Naive thymus-derived CD8-positive, alpha-beta T cell (primary cell): ENCODE data around the gene TSPO2. TPM values are rescaled to one million over a fixed set of nuclear protein-coding genes. Genes with fewer than 3 reads are reported as not detected.

Experiments used
- ATAC-seq, 2 donors: fragments of 150-1000 bp; cut with Tn5 transposase in 1 of 2; sonication (Bioruptor Pico), chemical (Tn5 transposase) in 1 of 2; 1 replicate in 1 of 2; 2 replicates in 1 of 2; pipeline ENCODE4 v1.10.0; 2021; ENCODE audit warnings: mild to moderate bottlenecking in 2 of 2, moderate library complexity in 2 of 2
- POLR2A ChIA-PET: fragments of 350-600 bp; sonication (Branson Sonifier 250); formaldehyde crosslinking; loops from one replicate; lab custom pipeline; 2021; ENCODE audit warnings: antibody characterized with exemption; lab: Charles Lee
- DNase-seq, 10 donors: peaks; one replicate each; pipeline versions ENCODE4 v3.0.0 to v3.0.0-alpha.2; 2020 to 2022
- H3K27ac Mint-ChIP-seq, 10 donors: one replicate each; pipeline ENCODE4 v1.8.0; 2020 to 2022; ENCODE audit warnings: mild to moderate bottlenecking in 10 of 10, mixed read lengths in 10 of 10, moderate library complexity in 4 of 10, inconsistent platforms in 1 of 10
- H3K27me3 Mint-ChIP-seq, 5 donors: one replicate each; pipeline ENCODE4 v1.8.0; 2021 to 2022; ENCODE audit warnings: mixed read lengths in 5 of 5
- H3K36me3 Mint-ChIP-seq, 3 donors: one replicate each; pipeline ENCODE4 v1.8.0; 2020 to 2022; ENCODE audit warnings: mixed read lengths in 3 of 3, mild to moderate bottlenecking in 2 of 3, inconsistent platforms in 1 of 3
- H3K4me1 Mint-ChIP-seq, 4 donors: one replicate each; pipeline ENCODE4 v1.8.0; 2021 to 2022; ENCODE audit warnings: mixed read lengths in 4 of 4
- H3K4me3 Mint-ChIP-seq, 10 donors: one replicate each; pipeline ENCODE4 v1.8.0; 2020 to 2022; ENCODE audit warnings: mild to moderate bottlenecking in 10 of 10, mixed read lengths in 10 of 10, moderate library complexity in 6 of 10, inconsistent platforms in 1 of 10
- H3K9me3 Mint-ChIP-seq, 9 donors: one replicate each; pipeline ENCODE4 v1.8.0; 2020 to 2022; ENCODE audit warnings: mixed read lengths in 9 of 9, mild to moderate bottlenecking in 3 of 9, inconsistent platforms in 1 of 9, moderate library complexity in 1 of 9
- polyA plus RNA-seq, 3 donors: library from polyadenylated mRNA; unstranded; fragments of 300-500 nt; fragmentation: Illumina TruSeq; gene quantifications; one replicate each; pipeline ENCODE4 v1.2.3, GENCODE V29; 2021
- total RNA-seq, 8 experiments: library from RNA in 2 of 8; stranded (reverse) in 2 of 8; gene quantifications; one replicate each; pipeline ENCODE4 v1.2.3 and lab custom pipeline; 2021 to 2026

The TSPO2 gene
- total and polyA plus RNA-seq, 5 experiments from 2014 or later, result not detected

- Mint-ChIP-seq H3K9me3 (no peaks in the 10 kb centered on the region), H3K27me3 (no peaks in the 10 kb centered on the region), H3K4me1 (peaks cover 0 to 3% (median under 1%) of the 10 kb centered on the region in 4 donors), H3K4me3 (no peak overlapping the region), H3K27ac (no peak overlapping the region), H3K36me3 (peaks cover 0 to 11% (median 10%) of the 10 kb centered on the region in 3 donors)
- POLR2A ChIA-PET, result no interaction called here
- DNase-seq, result no peak
- ATAC-seq, result no peak
Measured at GRCh38 chr6:41043151-41043550, 884 bp downstream of the TSPO2 start.

GRCh38 chr6:41045664-41046063 is 3.4 kb downstream of the TSPO2 start:
- DNase-seq, result no peak
- no peak for ATAC-seq
- Mint-ChIP-seq H3K36me3 (peaks cover 0 to 21% (median 11%) of the 10 kb centered on the region in 3 donors), H3K27ac (no peak overlapping the region), H3K27me3 (no peaks in the 10 kb centered on the region), H3K4me1 (no peaks in the 10 kb centered on the region), H3K9me3 (no peaks in the 10 kb centered on the region), H3K4me3 (no peak overlapping the region)
- POLR2A ChIA-PET, result interaction anchor here (1.5 kb wide), 1 partner anchor 24 kb away, joined by 3 read pairs; no protein-coding TSS in a partner anchor

GRCh38 chr6:41046084-41046483 is 3.8 kb downstream of the TSPO2 start:
- no peak overlapping the region for H3K27ac Mint-ChIP-seq
- POLR2A ChIA-PET, result interaction anchor here (1.5 kb wide), 1 partner anchor 23 kb away, joined by 3 read pairs; no protein-coding TSS in a partner anchor

GRCh38 chr6:41047306-41047705 is 5.0 kb downstream of the TSPO2 start:
- H3K9me3 Mint-ChIP-seq, result no peaks in the 10 kb centered on the region
- DNase-seq, result no peak
- H3K27ac Mint-ChIP-seq, result no peak overlapping the region
- H3K4me3 Mint-ChIP-seq, result no peak overlapping the region
- ATAC-seq, result no peak
- H3K27me3 Mint-ChIP-seq, result no peaks in the 10 kb centered on the region
- POLR2A ChIA-PET, result no interaction called here
- H3K36me3 Mint-ChIP-seq, result peaks cover 0 to 19% (median 8%) of the 10 kb centered on the region in 3 donors
- peaks cover 6 to 12% (median 12%) of the 10 kb centered on the region in 4 donors for H3K4me1 Mint-ChIP-seq

More at GRCh38 chr6:41046084-41046483, 3.8 kb downstream of the TSPO2 start:
- H3K4me3 Mint-ChIP-seq, result no peak overlapping the region
- no peaks in the 10 kb centered on the region for H3K9me3 Mint-ChIP-seq
- no peak for DNase-seq
- no peaks in the 10 kb centered on the region for H3K27me3 Mint-ChIP-seq
- no peaks in the 10 kb centered on the region for H3K4me1 Mint-ChIP-seq
- H3K36me3 Mint-ChIP-seq, result peaks cover 0 to 21% (median 13%) of the 10 kb centered on the region in 3 donors
- ATAC-seq, result no peak

- DNase-seq (no peak), ATAC-seq (no peak)
- Mint-ChIP-seq H3K27ac (no peak overlapping the region), H3K4me3 (no peak overlapping the region), H3K36me3 (peaks cover 0 to 19% (median 8%) of the 10 kb centered on the region in 3 donors), H3K27me3 (no peaks in the 10 kb centered on the region), H3K4me1 (peaks cover 9 to 19% (median 18%) of the 10 kb centered on the region in 4 donors), H3K9me3 (no peaks in the 10 kb centered on the region)
- POLR2A ChIA-PET, result no interaction called here
Measured at GRCh38 chr6:41047745-41048732, 5.8 kb downstream of the TSPO2 start.

- Mint-ChIP-seq H3K27me3 (no peaks in the 10 kb centered on the region), H3K27ac (peak overlapping the region in 1 of 10 donors; percentile 25), H3K36me3 (peaks cover 0 to 16% (median 8%) of the 10 kb centered on the region in 3 donors), H3K4me3 (no peak overlapping the region), H3K9me3 (no peaks in the 10 kb centered on the region), H3K4me1 (peaks cover 12 to 22% (median 18%) of the 10 kb centered on the region in 4 donors)
- POLR2A ChIA-PET, result no interaction called here
- DNase-seq, result no peak
- ATAC-seq, result no peak
Measured at GRCh38 chr6:41049521-41049920, 7.3 kb downstream of the TSPO2 start.

- Mint-ChIP-seq H3K36me3 (peaks cover 0 to 16% (median 8%) of the 10 kb centered on the region in 3 donors), H3K27me3 (no peaks in the 10 kb centered on the region), H3K9me3 (no peaks in the 10 kb centered on the region), H3K27ac (peak overlapping the region in 3 of 10 donors; percentile 25 to 56 (median 34)), H3K4me1 (peaks cover 12 to 26% (median 18%) of the 10 kb centered on the region in 4 donors), H3K4me3 (no peak overlapping the region)
- ATAC-seq (no peak), DNase-seq (no peak)
- POLR2A ChIA-PET, result no interaction called here
Measured at GRCh38 chr6:41049955-41050354, 7.7 kb downstream of the TSPO2 start.

GRCh38 chr6:41050536-41050935 is 8.3 kb downstream of the TSPO2 start:
- Mint-ChIP-seq H3K4me3 (no peak overlapping the region), H3K27me3 (no peaks in the 10 kb centered on the region), H3K9me3 (no peaks in the 10 kb centered on the region), H3K27ac (no peak overlapping the region), H3K4me1 (peaks cover 12 to 30% (median 18%) of the 10 kb centered on the region in 4 donors), H3K36me3 (peaks cover 0 to 22% (median 6%) of the 10 kb centered on the region in 3 donors)
- POLR2A ChIA-PET, result no interaction called here
- DNase-seq, result no peak
- no peak for ATAC-seq

GRCh38 chr6:41051873-41052272 is 9.6 kb downstream of the TSPO2 start:
- no peaks in the 10 kb centered on the region for H3K9me3 Mint-ChIP-seq
- peak overlapping the region in 9 of 10 donors; percentile 17 to 54 (median 36) for H3K4me3 Mint-ChIP-seq
- peak overlapping the region; percentile 9 to 85 (median 62) for H3K27ac Mint-ChIP-seq
- peaks cover 0 to 30% (median 11%) of the 10 kb centered on the region in 3 donors for H3K36me3 Mint-ChIP-seq
- peaks cover 12 to 30% (median 18%) of the 10 kb centered on the region in 4 donors for H3K4me1 Mint-ChIP-seq
- no peaks in the 10 kb centered on the region for H3K27me3 Mint-ChIP-seq
- POLR2A ChIA-PET, result interaction anchor here (1.2 kb wide), 1 partner anchor 19 kb away, joined by 4 read pairs; no protein-coding TSS in a partner anchor
- DNase-seq (peak in 1 of 10 donors; percentile 25), ATAC-seq (peak; percentile 49 to 59)

GRCh38 chr6:41053041-41053440 is 10.8 kb downstream of the TSPO2 start, which contains the start of gene APOBEC2:
Gene APOBEC2 (plus strand): TSS chr6:41053202. CDS start chr6:41053348, 146 bp downstream.
- peaks cover 0 to 34% (median 8%) of the 10 kb centered on the region in 3 donors for H3K36me3 Mint-ChIP-seq
- H3K4me3 Mint-ChIP-seq, result peak within 1 kb of the TSS in 9 of 10 donors; percentile 17 to 54 (median 36)
- ATAC-seq (no peak), DNase-seq (no peak)
- POLR2A ChIA-PET, result no interaction called here
- no peaks in the 10 kb centered on the region for H3K27me3 Mint-ChIP-seq
- H3K27ac Mint-ChIP-seq, result peak within 1 kb of the TSS; percentile 11 to 85 (median 66)
- peaks cover 12 to 30% (median 18%) of the 10 kb centered on the region in 4 donors for H3K4me1 Mint-ChIP-seq
- no peaks in the 10 kb centered on the region for H3K9me3 Mint-ChIP-seq

- POLR2A ChIA-PET, result interaction anchor here (0.8 kb wide), 1 partner anchor 18 kb away, joined by 3 read pairs; the partner anchor contains the start of gene NFYA
- Mint-ChIP-seq H3K4me1 (peaks cover 13 to 34% (median 18%) of the 10 kb centered on the region in 4 donors), H3K4me3 (no peak overlapping the region), H3K9me3 (no peaks in the 10 kb centered on the region), H3K36me3 (peaks cover 0 to 28% (median 10%) of the 10 kb centered on the region in 3 donors), H3K27ac (peak overlapping the region in 2 of 10 donors; percentile 45 to 50), H3K27me3 (no peaks in the 10 kb centered on the region)
- ATAC-seq, result no peak
- DNase-seq, result no peak
Measured at GRCh38 chr6:41054511-41054910, 12.2 kb downstream of the TSPO2 start.

- ATAC-seq (no peak), DNase-seq (no peak)
- Mint-ChIP-seq H3K27ac (peak overlapping the region in 1 of 10 donors; percentile 11), H3K9me3 (no peaks in the 10 kb centered on the region), H3K4me3 (no peak overlapping the region), H3K4me1 (peaks cover 14 to 34% (median 18%) of the 10 kb centered on the region in 4 donors), H3K36me3 (peaks cover 0 to 31% (median 10%) of the 10 kb centered on the region in 3 donors), H3K27me3 (no peaks in the 10 kb centered on the region)
- POLR2A ChIA-PET, result no interaction called here
Measured at GRCh38 chr6:41055149-41055548, 12.9 kb downstream of the TSPO2 start.
